Breast epithelium (tissue), 3 donors: ENCODE results near the gene RNF121.

Experiments
- POLR2A ChIP-seq: fragments of 450-650 bp; IDR thresholded peaks from one replicate; pipeline ENCODE4 v1.6.1; 2016; ENCODE audit warnings: antibody characterized with exemption, mild to moderate bottlenecking, moderate library complexity
- TF ChIP-seq, protein P1 (sequence below), 3 donors: fragments of 450-650 bp; IDR thresholded peaks; one replicate each; pipeline ENCODE4 v1.5.1; 2016 to 2017; ENCODE audit warnings: antibody characterized with exemption in 3 of 3, mild to moderate bottlenecking in 3 of 3, moderate library complexity in 3 of 3

DNA sequence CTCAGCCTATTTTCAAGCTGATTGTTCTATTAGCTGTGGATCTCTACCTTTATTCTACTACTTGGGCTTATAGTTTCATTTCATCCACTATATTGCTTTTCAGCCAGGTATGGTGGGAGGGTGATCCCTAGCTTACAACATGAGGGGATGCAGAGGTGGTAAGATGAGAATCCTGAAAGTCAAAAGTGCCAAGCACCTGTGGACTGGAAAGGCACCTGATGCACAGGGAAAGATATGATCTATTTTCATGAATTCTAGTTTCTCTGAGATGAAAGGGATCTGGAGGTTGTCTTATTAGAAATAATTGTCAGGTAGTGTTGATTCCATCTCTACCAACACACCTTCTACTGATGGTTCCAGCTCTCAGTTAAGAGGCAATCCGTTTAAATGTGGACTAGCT lies 48.2 kb downstream of the RNF121 start:
- TF ChIP-seq POLR2A = no peak
- TF ChIP-seq, protein P1, sequence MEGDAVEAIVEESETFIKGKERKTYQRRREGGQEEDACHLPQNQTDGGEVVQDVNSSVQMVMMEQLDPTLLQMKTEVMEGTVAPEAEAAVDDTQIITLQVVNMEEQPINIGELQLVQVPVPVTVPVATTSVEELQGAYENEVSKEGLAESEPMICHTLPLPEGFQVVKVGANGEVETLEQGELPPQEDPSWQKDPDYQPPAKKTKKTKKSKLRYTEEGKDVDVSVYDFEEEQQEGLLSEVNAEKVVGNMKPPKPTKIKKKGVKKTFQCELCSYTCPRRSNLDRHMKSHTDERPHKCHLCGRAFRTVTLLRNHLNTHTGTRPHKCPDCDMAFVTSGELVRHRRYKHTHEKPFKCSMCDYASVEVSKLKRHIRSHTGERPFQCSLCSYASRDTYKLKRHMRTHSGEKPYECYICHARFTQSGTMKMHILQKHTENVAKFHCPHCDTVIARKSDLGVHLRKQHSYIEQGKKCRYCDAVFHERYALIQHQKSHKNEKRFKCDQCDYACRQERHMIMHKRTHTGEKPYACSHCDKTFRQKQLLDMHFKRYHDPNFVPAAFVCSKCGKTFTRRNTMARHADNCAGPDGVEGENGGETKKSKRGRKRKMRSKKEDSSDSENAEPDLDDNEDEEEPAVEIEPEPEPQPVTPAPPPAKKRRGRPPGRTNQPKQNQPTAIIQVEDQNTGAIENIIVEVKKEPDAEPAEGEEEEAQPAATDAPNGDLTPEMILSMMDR (IDR thresholded peaks at IDR 0.05) = no peak
